ACHN (cell line): ENCODE data around the gene UBE2J2.

ENCODE experiments used
- DNase-seq: peaks from one replicate; pipeline ENCODE4 v3.0.0-alpha.2; 2015
- in situ Hi-C: cut with HindIII; loops from 2 replicates; pipeline ENCODE4 v1.10.0; 2017; ENCODE audit warnings: low sequenced_read_pairs, low pct_ligation_motif_present, low pct_unique_long_range_greater_than_20kb

The UBE2J2 gene

DNA sequence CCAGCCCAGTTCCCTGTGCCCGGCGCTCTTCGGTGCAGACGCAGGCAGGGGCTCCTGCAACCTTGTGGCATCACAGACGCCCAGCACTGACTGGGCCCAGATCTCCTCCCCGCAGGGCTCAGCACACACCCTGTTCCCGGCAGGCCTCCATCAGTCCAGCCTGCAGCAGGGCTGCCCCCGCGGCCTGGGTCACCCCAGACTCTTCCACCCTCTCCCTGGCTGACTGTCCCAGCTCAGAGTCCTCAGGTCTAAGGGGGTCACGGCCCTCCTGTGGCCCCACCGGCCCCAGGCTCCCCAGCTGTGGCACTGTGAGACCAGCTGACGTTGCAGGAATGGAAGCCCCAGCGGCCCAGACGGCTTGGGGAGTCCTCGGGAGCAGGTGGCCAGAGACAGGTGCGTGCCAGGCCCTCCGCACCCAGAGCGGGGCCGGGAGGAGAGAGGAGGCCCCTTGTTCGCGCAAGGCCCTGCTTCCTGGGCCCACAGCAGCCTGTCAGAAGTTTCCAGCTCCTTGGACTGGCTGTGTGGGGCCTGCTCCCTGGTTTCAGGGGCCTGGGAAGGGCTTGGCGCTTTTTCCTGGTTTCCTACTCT, 37.4 kb downstream of the UBE2J2 start:
- in situ Hi-C loops, result no loop called here
- no peak for DNase-seq

DNA sequence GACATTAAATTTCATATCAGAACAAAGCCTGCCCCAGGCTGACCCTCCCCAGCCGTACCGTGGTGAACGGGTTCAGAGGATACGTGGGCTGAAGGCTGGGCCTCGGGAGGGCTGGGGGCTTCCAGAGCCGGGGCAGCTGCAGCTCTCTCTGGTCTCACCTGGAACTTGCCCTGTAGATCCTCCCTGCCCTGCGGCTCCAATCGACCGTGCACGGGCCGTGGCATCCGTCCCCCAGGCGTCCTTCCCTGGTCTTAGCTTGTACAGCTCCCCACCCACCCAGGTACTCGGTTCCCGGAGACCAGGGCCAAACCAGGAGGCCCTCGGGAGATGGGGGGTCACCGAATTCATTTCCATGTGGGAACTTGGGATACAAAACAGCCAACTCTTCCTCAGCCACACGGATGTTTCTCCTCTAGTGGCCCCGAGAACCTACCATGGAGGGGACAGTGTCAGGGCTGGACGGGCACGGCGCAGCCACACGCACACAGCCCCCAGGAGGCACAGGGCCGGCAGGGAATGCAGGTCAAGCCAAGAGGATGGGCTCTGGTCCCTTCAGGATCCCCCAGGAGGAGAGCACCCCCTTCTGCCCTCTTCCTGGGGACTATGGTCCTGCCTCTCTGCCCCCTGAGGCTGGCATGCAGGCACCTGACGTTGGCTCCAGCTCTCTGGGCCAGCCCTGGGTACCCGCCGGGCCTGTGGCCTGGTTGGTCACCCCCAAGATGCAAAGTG, 38.5 kb downstream of the UBE2J2 start:
- no peak for DNase-seq
- in situ Hi-C loops, result no loop called here

DNA sequence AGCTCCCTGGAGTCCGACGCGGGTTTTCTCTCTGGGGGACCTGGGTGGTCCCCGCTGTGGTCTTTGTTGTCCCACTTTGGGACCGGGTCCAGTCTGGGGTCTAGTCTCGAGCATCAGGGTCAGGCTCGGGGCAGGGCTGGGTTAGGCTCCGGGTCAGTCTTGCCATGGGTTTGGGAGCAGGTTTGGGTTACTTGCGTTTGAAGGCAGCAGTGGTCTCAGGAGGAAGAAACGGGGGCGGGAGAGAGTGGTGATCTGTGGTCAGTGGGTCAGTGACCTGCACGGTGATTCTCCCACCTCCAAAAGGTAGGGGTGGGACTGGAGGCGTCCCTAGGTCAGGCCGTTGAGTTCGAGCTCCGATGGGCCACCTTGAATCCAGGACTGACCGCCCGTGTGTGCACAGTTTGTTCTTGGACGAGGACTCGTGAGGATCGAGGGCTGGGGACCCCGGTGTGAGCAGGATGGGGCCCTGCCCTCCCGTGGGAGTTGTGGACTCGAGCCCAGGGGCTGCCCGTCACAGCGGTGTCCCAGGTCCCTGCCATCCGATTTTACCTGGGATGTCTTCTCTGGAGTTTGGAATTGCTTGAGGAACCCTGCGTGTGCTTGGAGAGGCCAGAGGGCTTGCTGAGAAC, 39.4 kb downstream of the UBE2J2 start:
- in situ Hi-C loops, result no loop called here
- DNase-seq, result no peak

DNA sequence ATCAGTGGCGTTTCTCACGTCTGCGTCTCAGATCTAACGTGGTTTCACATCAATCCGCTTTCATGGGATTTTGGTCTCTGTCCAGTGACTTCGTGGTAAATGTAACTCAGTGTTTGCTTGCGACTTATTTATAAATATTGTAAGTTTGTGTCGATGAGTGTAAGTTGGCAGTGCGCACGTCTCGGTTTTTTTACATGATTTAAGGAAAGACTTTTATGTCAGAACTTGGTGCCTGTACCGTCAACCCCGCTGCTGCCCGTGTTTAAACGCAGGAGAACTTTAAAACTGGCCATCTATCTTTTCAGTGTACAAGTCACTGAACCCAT, 40.1 kb downstream of the UBE2J2 start:
- DNase-seq, result no peak
- in situ Hi-C loops, result no loop called here

DNA sequence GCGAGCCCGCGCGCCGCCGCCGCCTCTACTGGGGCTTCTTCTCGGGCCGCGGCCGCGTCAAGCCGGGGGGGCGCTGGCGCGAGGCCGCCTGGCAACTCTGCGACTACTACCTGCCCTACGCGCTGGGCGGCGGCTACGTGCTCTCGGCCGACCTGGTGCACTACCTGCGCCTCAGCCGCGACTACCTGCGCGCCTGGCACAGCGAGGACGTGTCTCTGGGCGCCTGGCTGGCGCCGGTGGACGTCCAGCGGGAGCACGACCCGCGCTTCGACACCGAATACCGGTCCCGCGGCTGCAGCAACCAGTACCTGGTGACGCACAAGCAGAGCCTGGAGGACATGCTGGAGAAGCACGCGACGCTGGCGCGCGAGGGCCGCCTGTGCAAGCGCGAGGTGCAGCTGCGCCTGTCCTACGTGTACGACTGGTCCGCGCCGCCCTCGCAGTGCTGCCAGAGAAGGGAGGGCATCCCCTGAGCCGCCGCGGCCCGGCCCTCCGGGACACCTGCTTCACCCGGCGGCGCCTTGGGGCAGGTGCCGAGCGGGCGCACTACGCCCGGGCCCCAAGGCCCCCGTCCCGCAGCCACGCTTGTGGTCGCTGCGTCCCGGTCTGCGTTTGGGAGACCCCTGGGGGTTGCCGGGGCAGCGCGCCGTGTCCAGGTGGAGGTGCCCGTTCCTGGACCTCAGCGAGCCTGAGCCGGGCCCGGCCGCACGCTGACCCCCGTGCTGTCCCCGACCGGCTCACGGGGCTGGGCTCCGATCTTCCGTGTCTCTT, 40.7 kb downstream of the UBE2J2 start:
- no peak for DNase-seq
- in situ Hi-C loops, result no loop called here

DNA sequence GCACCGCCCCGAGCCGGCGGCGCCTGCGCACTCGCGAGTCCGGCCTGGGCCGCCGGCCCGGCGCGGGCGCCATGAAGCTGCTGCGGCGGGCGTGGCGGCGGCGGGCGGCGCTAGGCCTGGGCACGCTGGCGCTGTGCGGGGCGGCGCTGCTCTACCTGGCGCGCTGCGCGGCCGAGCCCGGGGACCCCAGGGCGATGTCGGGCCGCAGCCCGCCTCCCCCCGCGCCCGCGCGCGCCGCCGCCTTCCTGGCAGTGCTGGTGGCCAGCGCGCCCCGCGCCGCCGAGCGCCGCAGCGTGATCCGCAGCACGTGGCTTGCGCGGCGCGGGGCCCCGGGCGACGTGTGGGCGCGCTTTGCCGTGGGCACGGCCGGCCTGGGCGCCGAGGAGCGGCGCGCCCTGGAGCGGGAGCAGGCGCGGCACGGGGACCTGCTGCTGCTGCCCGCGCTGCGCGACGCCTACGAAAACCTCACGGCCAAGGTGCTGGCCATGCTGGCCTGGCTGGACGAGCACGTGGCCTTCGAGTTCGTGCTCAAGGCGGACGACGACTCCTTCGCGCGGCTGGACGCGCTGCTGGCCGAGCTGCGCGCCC, 41.4 kb downstream of the UBE2J2 start, which contains the start of gene B3GALT6:
Gene B3GALT6, plus strand, starts transcription at position 30 of the 588 bp plus-strand sequence. Its CDS starts 42 bp downstream, at position 72.
- in situ Hi-C loops, result no loop called here
- no peak for DNase-seq

DNA sequence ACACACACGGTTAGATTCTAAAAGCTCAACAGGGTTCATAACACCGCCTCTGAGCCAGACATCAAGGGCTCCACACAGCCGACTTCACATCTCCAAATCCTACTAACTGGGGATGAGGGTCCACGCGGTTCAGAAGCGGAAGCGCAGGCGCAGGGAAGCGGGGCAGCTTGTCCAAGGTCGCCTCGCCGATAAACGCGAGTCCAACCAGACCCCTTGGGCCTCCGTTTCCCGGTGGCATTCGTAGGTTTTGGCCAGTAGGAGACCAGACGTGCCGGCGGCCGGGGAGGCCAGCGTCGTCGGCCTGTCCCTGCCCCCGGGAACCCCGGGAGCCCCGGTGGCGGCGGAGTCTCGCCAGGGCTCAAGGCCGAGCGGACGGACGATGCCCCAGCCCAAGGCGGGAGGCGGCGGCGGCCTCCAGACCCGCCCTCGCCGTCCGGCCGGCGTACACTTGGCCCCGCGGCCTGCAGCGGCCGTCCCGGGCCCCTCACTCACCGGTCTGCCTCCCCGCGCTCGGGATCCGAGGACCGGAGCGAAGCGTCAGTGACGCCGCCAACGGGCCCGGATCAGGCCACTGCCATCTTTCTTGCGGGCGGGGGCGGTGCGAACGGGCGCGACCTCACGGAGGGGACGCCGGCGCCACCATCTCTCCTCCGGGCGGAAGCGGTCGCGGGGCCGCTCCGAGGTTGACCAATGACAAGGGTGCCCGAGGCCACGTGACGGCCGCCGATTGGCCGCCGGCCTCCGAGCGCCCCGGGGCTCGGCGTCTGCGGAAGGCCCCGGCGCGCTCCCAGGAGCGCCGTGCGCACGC, 42.0 kb downstream of the UBE2J2 start, which contains the start of gene SDF4:
Gene SDF4, minus strand, starts transcription at position 602 of the 808 bp plus-strand sequence. CDS start 3,229 bp downstream, outside the sequence.
- DNase-seq, result peak; percentile 93
- in situ Hi-C loops, result no loop called here

DNA sequence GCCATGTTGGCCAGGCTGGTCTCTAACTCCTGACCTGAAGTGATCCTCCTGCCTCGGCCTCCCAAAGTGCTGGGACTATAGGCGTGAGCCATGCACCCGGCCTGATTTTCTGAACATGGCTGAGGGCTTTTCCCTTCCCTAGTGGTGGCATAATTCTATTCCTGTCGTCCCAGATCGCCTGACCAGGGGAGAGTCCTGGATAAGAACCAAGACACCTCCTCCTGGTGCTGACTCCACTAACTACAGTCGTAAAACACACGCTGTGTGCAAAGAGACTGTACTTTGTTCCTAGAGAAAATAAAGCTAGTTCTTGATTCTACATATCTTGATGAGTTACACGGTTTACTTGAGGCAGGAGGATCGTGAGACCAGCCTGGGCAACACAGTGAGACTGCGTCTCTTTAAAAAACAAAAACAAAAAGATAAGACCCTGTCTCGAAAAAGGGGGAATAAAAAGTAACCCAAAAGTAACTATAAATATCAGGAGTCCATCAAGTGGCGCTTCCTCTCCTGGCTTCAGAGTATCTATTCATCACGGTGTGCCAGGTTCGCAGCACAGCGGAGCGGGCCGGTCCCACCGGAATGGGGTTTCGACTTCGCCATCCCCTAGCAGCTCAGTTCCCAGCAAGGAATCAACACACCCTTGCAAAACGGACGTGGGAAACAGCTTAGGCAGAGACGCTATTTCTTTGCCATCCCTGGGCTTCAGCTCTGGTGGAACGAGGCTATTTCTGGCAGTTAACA, 42.8 kb downstream of the UBE2J2 start:
- DNase-seq, result peak; percentile 74
- in situ Hi-C loops, result no loop called here

DNA sequence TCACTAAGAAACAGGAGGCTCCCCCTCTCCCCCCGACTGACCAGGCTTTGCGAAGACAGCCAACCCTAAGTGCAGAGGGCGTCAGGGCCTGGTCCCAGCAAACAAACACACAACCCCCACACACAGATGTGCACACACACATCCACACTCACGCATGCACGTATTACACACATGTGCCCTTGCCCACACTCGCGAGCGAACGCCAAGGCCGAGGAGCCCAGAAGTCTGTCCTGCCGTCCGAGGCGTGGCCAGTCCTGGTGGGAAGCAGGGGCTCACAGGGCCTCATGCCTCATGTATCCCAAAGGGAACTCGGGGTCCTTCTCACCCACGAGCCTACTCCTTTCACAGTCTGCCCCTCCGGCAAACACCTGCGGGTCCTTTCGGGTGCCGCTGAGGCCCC, 43.9 kb downstream of the UBE2J2 start:
- in situ Hi-C loops, result no loop called here
- no peak for DNase-seq

DNA sequence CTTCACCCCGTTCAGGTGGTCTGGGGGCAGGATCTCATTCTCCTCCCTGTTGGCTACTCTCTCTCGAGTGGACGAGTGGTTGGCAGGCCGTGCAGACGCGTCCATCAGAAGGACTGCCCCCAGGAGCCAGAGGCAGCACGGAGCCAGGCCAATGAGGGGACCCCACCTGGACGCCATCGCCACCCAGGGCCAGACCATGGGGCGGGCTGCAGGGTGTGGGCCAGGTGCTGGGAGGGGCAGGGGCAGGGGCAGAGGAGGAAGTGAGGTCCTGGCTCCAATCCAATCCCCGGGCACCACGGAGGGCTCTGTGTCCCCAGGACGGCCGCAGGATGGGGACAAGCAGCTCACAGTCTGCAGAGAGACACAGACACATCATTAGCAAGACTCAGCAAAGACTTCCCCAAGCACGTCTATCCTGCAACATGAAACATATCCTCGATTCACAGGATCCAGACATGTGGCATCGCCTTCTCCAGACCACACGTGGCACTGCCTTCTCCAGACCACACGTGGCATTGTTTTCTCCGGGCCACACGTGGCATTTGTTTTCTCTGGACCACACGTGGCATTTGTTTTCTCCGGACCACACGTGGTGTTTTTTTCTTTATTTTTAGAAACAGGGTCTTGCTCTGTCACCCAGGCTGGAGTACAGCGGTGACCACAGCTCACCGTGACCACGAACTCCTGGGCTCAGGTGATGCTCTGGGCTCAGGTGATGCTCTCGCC, 44.9 kb downstream of the UBE2J2 start:
- in situ Hi-C loops, result no loop called here
- no peak for DNase-seq

DNA sequence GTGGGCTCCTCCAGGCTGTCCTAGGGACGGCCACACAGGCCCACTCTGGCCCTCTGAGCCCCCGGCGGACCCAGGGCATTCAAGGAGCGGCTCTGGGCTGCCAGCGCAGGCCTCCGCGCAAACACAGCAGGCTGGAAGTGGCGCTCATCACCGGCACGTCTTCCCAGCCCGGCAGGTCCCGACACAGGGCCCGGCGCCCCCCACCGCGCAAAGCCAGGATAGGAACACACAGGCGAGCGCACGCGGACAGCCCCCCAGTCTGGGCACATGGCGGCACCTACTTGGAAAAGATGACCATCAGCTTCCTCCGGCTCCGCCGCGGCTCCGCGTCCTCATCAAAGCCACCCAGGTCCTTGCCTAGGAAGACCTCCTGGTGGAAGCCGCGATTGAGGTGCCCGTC, 45.5 kb downstream of the UBE2J2 start:
- in situ Hi-C loops, result no loop called here
- DNase-seq, result no peak

DNA sequence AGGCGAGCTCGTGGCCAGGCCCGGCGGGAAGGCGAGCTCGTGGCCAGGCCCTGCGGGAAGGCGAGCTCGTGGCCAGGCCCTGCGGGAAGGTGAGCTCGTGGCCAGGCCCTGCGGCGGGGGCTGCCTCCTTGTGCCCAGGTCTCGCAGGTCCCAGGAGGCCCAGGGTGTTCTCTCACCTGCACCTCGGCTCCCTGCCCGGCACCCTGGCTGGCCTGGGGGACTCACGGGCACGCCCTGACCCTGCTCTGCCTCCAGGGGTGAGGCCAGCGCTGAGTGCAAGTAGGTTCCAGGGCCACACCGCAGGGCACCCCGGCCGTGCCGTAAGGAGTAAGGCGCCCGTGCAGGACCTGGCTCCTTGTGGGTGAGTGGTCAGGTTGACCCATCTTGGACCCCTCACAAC, 46.3 kb downstream of the UBE2J2 start:
- DNase-seq, result no peak
- in situ Hi-C loops, result no loop called here

DNA sequence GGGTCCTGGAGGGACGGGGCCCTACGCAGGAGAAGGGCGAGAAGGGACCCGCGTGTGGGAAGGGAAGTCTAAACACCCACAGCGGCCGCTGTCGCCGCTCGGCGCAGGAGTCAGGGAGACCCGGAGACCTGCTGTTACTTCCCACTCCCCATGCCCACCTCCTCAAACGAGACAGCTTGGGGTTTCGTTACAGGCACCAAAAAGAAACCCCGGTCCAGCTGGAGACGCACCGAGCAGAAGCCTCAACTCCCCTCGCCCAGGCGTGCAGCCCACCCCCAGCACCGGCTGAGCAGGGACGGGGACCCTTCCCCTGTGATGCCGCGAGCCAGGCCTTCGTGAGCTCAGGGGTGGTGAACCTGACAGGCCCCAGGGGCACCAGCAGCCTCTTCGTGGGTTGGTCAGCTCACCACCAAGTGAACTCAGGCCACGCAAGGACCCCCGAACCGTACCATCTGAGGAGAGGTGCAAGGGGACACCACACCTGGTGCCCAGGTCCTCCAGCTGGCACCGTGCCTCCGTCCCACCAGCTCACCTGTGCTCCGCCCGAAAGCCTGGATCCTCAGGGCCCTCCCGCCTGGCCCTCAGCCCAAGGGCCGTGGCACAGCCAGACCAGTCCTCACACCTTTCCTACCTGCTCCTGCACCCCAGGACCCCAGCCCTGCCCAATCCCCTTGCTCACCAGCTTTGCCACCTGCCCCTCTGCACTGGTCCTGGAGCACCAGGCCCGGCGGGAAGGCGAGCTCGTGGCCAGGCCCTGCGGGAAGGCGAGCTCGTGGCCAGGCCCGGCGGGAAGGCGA, 46.9 kb downstream of the UBE2J2 start:
- in situ Hi-C loops, result no loop called here
- no peak for DNase-seq

DNA sequence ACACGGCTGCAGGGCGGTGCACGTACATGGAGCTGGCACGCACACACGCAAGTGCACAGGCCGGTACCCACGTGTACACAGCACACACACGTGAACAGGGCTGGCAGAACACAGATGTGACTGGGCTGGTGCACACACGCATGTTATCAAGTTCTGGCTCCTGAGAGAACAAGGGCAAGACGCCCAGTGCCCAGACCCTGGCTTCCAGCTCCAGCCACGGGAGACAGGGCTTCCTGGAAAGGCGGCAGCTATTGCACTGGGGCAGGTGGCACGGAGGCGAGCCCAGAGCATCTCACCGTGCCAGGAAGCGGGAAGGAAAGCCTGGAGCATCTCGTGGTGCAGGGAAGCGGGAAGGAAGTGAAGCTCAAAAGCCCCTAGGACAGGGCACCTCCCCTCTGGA, 47.7 kb downstream of the UBE2J2 start:
- in situ Hi-C loops, result no loop called here
- DNase-seq, result no peak

DNA sequence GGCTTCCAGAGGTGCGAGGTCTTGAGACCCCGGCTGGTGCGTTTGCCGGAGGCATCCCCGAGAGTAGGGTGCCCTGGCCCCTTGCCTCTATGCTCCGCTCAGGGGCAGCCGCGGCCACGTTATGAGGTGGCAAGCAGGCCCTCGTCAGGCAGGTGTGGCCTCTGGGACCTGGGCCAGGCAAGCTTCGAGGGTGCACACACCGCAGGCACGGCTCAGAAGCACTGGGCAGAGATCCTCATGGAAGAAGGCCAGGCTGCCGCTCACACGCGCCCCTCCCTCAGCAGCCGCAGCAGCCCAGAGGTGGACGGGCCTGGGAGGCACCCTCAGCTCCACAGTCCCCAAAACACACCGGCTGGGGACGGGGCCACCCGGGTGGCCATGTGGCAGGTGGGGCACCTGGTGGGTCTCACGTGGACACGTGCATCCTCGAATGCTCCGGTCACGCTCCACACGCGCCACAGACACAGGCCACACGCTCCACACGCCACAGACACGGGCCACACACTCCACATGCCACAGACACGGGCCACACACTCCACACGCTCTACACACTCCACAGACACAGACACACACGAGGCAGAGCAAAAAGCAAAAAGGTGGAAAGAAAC, 48.3 kb downstream of the UBE2J2 start:
- in situ Hi-C loops, result no loop called here
- no peak for DNase-seq

DNA sequence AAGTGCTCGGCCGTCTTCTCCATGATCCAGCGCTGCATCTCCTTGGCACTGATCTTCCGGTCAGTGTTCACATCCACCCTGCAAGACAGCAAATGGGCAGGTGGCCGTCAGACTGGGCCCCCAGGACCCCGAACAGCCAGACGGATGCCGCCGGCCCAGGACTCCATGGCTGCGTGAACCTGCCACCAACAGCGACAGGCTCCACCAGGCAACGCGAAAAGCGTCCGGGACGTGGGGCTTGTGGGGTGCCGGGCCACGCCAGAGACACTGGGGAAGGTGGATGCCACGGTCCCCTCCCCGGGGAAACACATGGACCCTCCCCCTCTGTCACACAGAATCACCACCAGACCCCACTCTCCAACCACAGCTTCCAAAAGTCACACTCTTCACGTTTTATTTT, 49.8 kb downstream of the UBE2J2 start:
- in situ Hi-C loops, result no loop called here
- no peak for DNase-seq
